Activated T-helper 1 cell treated with Interleukin-2 at 50 U/mL for 16 hours (primary cell): Measurements from ENCODE around the gene UGT1A7.
"Not testable (repeated sequence)": the region's sequence is repeated elsewhere in the genome, so short reads cannot be mapped to it uniquely, and the experiment has no call there.

Experiments
- DNase-seq: peaks from one replicate; pipeline ENCODE4 v3.0.0-alpha.2; 2020; ENCODE audit warnings: low read depth

UGT1A7 gene

GRCh38 chr2:233681521-233682099, at the start of gene UGT1A7:
Gene UGT1A7, plus strand, starts transcription at chr2:233681901. Its CDS starts 37 bp downstream, at chr2:233681938.
- no peak for DNase-seq

- not testable (repeated sequence) for DNase-seq
These were observed 45.4 kb upstream of the UGT1A7 start, which contains the start of gene UGT1A10 for GRCh38 chr2:233636306-233636705. Gene UGT1A10, plus strand, starts transcription at chr2:233636448. Its CDS starts 75 bp downstream, at chr2:233636523.

- DNase-seq = no peak
These were observed 42.9 kb upstream of the UGT1A7 start for GRCh38 chr2:233638836-233639235.

GRCh38 chr2:233639860-233640259, 41.8 kb upstream of the UGT1A7 start:
- no peak for DNase-seq

- no peak for DNase-seq
These were observed 38.6 kb upstream of the UGT1A7 start for GRCh38 chr2:233643128-233643527.

- DNase-seq = not testable (repeated sequence)
These were observed 35.7 kb upstream of the UGT1A7 start for GRCh38 chr2:233646033-233646432.

- no peak for DNase-seq
These were observed 30.7 kb upstream of the UGT1A7 start for GRCh38 chr2:233650981-233651380.

GRCh38 chr2:233651430-233651829, 30.3 kb upstream of the UGT1A7 start:
- no peak for DNase-seq

- no peak for DNase-seq
These were observed 27.2 kb upstream of the UGT1A7 start for GRCh38 chr2:233654501-233654900.

GRCh38 chr2:233655043-233655442, 26.7 kb upstream of the UGT1A7 start:
- no peak for DNase-seq

- not testable (repeated sequence) for DNase-seq
These were observed 25.8 kb upstream of the UGT1A7 start for GRCh38 chr2:233655943-233656342.

- no peak for DNase-seq
These were observed 25.3 kb upstream of the UGT1A7 start for GRCh38 chr2:233656443-233656842.

- DNase-seq = no peak
These were observed 23.1 kb upstream of the UGT1A7 start for GRCh38 chr2:233658610-233659009.

- DNase-seq = no peak
These were observed 17.8 kb upstream of the UGT1A7 start for GRCh38 chr2:233663911-233664310.

- DNase-seq = no peak
These were observed 13.0 kb upstream of the UGT1A7 start for GRCh38 chr2:233668605-233669260.

- no peak for DNase-seq
These were observed 10.2 kb upstream of the UGT1A7 start, which contains the start of gene UGT1A9 for GRCh38 chr2:233671290-233672161. Gene UGT1A9, plus strand, starts transcription at chr2:233671898. Its CDS starts 37 bp downstream, at chr2:233671935.

- DNase-seq = no peak
These were observed 8.8 kb upstream of the UGT1A7 start for GRCh38 chr2:233672886-233673285.

GRCh38 chr2:233673896-233674295, 7.8 kb upstream of the UGT1A7 start:
- DNase-seq = no peak

- no peak for DNase-seq
These were observed 7.4 kb upstream of the UGT1A7 start for GRCh38 chr2:233674314-233674713.

GRCh38 chr2:233674995-233675394, 6.7 kb upstream of the UGT1A7 start:
- DNase-seq = no peak

- no peak for DNase-seq
These were observed 5.7 kb upstream of the UGT1A7 start for GRCh38 chr2:233676046-233676445.

GRCh38 chr2:233679196-233679595, 2.5 kb upstream of the UGT1A7 start:
- DNase-seq = no peak
